Uterus (tissue), 4 donors: ENCODE results near the gene FAM240B. TPM values are rescaled to one million over a fixed set of nuclear protein-coding genes. Genes with fewer than 3 reads are reported as not detected.

Experiments
- DNase-seq, 2 donors: peaks; one replicate each; pipeline ENCODE4 v3.0.0-alpha.2; 2019 to 2020
- H3K27ac ChIP-seq, 2 donors: fragments of 200-600 bp; sonication (generic); 1 replicate in 1 of 2; 2 replicates in 1 of 2; pipeline ENCODE4 v1.5.1; 2016 to 2018
- H3K27me3 ChIP-seq, 2 donors: fragments of 200-600 bp; sonication (generic); one replicate each; pipeline ENCODE4 v1.5.1; 2018 to 2019; ENCODE audit warnings: control low read depth in 1 of 2
- H3K36me3 ChIP-seq, 2 donors: fragments of 200-600 bp; sonication (generic); one replicate each; pipeline ENCODE4 v1.5.1; 2019; ENCODE audit warnings: control low read depth in 1 of 2
- H3K4me1 ChIP-seq, 2 donors: fragments of 200-600 bp; sonication (generic); one replicate each; pipeline ENCODE4 v1.5.1; 2018 to 2019; ENCODE audit warnings: control low read depth in 1 of 2
- H3K4me3 ChIP-seq, 2 donors: fragments of 200-600 bp; sonication (generic); 1 replicate in 1 of 2; 2 replicates in 1 of 2; pipeline ENCODE4 v1.5.1; 2018 to 2019; ENCODE audit warnings: mild to moderate bottlenecking in 1 of 2
- H3K9me3 ChIP-seq, 2 donors: fragments of 200-600 bp; sonication (generic); one replicate each; pipeline ENCODE4 v1.5.1; 2019; ENCODE audit warnings: control low read depth in 1 of 2
- POLR2A ChIP-seq, 2 donors: fragments of 450-650 bp; IDR thresholded peaks; one replicate each; pipeline ENCODE4 v1.6.1; 2016; ENCODE audit warnings: antibody characterized with exemption in 2 of 2, mild to moderate bottlenecking in 1 of 2, moderate library complexity in 1 of 2
- intact Hi-C: fragments of 100-400 bp; cut with DNase I; formaldehyde crosslinking; loops from one replicate; pipeline ENCODE4 v1.15.1; 2023; ENCODE audit warnings: low total_unique reads
- small RNA-seq: library from RNA; depleted of rRNA; stranded (forward); fragments of <200 nt; gene quantifications from one replicate; pipeline ENCODE3, GENCODE V24; 2016
- total RNA-seq, 4 donors: library from RNA; depleted of rRNA in 3 of 4; stranded (reverse); fragments of >200 nt in 3 of 4; gene quantifications; one replicate each; pipeline versions ENCODE4 v1.1.0 to v1.2.4, GENCODE V29; 2014 to 2023
- TF ChIP-seq, protein P1 (sequence below), 4 experiments: fragments of 200-600 bp in 2 of 4; fragments of 450-650 bp in 2 of 4; sonication (generic) in 2 of 4; IDR thresholded peaks; one replicate each; pipeline ENCODE4 v1.5.1; 2016 to 2019; ENCODE audit warnings: antibody characterized with exemption in 4 of 4, mild to moderate bottlenecking in 2 of 4, moderate library complexity in 1 of 4
- donor health status: DM: yes; HTN: yes; CAD: no.

The FAM240B gene
- total RNA-seq, 4 donors from 2014 or later, result not detected

DNA sequence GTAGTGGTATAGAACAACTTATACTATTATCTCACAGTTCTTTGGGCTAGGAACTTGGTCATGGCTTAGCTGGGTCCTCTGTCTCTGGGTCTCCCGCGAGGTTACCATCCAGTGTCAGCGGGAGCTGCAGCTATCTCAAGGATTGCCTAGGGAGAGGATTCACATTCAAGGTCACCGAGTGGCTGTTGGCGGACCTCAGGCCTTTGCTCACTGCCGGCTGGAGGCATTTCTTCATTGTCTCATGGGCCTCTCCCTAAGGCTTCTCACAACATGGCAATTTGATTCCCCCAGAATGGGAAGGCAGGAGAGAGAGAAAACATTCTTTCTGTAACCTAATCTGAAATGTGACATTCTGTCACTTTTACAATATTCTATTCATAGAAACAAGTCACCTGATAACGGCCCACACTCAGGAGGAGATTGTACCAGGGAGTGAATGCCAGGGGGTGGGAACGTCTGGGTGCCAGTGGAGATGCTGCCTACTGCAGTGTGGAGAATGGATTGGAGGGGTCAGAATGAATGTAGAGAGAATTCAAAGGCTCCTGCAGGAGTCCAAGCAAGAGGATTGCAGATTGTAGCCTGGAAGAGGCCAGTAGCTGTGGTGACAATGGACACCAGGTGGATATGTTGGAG lies 70.1 kb downstream of the FAM240B start:
- DNase-seq, result no peak
- H3K4me1 ChIP-seq, result no peaks in the 10 kb centered on the region
- H3K9me3 ChIP-seq, result no peaks in the 10 kb centered on the region
- no peak overlapping the region for H3K27ac ChIP-seq
- intact Hi-C loops, result no loop called here
- H3K27me3 ChIP-seq, result no peaks in the 10 kb centered on the region
- H3K4me3 ChIP-seq, result no peak overlapping the region
- TF ChIP-seq, protein P1, sequence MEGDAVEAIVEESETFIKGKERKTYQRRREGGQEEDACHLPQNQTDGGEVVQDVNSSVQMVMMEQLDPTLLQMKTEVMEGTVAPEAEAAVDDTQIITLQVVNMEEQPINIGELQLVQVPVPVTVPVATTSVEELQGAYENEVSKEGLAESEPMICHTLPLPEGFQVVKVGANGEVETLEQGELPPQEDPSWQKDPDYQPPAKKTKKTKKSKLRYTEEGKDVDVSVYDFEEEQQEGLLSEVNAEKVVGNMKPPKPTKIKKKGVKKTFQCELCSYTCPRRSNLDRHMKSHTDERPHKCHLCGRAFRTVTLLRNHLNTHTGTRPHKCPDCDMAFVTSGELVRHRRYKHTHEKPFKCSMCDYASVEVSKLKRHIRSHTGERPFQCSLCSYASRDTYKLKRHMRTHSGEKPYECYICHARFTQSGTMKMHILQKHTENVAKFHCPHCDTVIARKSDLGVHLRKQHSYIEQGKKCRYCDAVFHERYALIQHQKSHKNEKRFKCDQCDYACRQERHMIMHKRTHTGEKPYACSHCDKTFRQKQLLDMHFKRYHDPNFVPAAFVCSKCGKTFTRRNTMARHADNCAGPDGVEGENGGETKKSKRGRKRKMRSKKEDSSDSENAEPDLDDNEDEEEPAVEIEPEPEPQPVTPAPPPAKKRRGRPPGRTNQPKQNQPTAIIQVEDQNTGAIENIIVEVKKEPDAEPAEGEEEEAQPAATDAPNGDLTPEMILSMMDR (IDR thresholded peaks at IDR 0.05), result no peak
- no peak for TF ChIP-seq POLR2A (IDR thresholded peaks at IDR 0.05)
- H3K36me3 ChIP-seq, result no peaks in the 10 kb centered on the region

DNA sequence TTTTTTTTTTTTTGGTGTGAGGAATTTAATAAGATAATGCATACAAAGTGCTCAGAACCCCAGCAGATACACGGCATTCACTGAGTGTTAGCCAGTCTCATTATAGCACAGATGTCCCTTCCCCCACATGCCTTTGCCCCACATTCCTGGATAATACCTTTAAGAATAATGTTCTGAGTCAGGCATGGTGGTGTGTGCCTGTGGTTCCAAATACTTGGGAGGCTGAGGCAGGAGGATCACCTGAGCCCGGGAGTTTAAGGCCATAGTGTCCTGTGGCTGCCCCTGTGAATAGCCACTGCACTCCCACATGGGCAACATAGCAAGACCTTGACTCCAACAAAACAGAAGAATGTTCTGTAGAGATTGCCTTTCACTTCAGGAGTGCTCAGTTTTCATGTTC lies 75.3 kb downstream of the FAM240B start:
- no peaks in the 10 kb centered on the region for H3K9me3 ChIP-seq
- DNase-seq, result no peak

More for the DNA sequence above, 75.3 kb downstream of the FAM240B start:
- TF ChIP-seq, protein P1 (IDR thresholded peaks at IDR 0.05), result no peak
- no peak for TF ChIP-seq POLR2A (IDR thresholded peaks at IDR 0.05)
- Histone ChIP-seq H3K27ac (no peak overlapping the region), H3K4me1 (no peaks in the 10 kb centered on the region), H3K4me3 (no peak overlapping the region), H3K27me3 (no peaks in the 10 kb centered on the region), H3K36me3 (no peaks in the 10 kb centered on the region)
- intact Hi-C loops, result no loop called here

Small RNA genes lying within 50 kb of the gene (small RNA-seq; reads per million reads assigned to genes)
- gene RNU6-765P, result not detected

Other genes starting within 250 kb of the FAM240B start
- gene ANKRD18A, start 99.5 kb downstream of the FAM240B start, total RNA-seq, result 1 to 10 TPM in 1 of 4 donors, not detected in 3; 1.8 TPM